IMR-90 (cell line): Measurements from ENCODE around the gene BCAS4.

Experiments used
- CEBPB ChIP-seq: IDR thresholded peaks from 2 replicates; pipeline ENCODE4 v1.6.1; 2012; ENCODE audit warnings: low read depth, low read length, improper control_type of control experiment
- CTCF ChIP-seq: conservative IDR thresholded peaks from 2 replicates; pipeline ENCODE4 v1.5.1; 2012; ENCODE audit warnings: mild to moderate bottlenecking, low read depth, low read length, improper control_type of control experiment
- ELK1 ChIP-seq: fragments of 150-350 bp; IDR thresholded peaks from 2 replicates; pipeline ENCODE4 v1.6.1; 2016; ENCODE audit warnings: low read depth, mild to moderate bottlenecking, low read length, moderate library complexity, borderline replicate concordance
- FOS ChIP-seq: fragments of 150-350 bp; IDR thresholded peaks from 2 replicates; pipeline ENCODE4 v1.6.1; 2016; ENCODE audit warnings: low read depth, low read length
- MAFK ChIP-seq: IDR thresholded peaks from 2 replicates; pipeline ENCODE4 v1.6.1; 2012; ENCODE audit warnings: low read depth, low read length, improper control_type of control experiment
- MAZ ChIP-seq: IDR thresholded peaks from 2 replicates; pipeline ENCODE4 v1.6.1; 2012; ENCODE audit warnings: low read depth, mild to moderate bottlenecking, low read length, improper control_type of control experiment, moderate library complexity, borderline replicate concordance
- MXI1 ChIP-seq: IDR thresholded peaks from 2 replicates; pipeline ENCODE4 v1.6.1; 2012; ENCODE audit warnings: low read depth, mild to moderate bottlenecking, low read length, moderate library complexity, borderline replicate concordance
- POLR2A ChIP-seq: IDR thresholded peaks from 2 replicates; pipeline ENCODE4 v1.6.1; 2012; ENCODE audit warnings: mild to moderate bottlenecking, low read depth, low read length
- RAD21 ChIP-seq: IDR thresholded peaks from 2 replicates; pipeline ENCODE4 v1.6.1; 2012; ENCODE audit warnings: low read length, improper control_type of control experiment
- RCOR1 ChIP-seq: IDR thresholded peaks from 2 replicates; pipeline ENCODE4 v1.6.1; 2012; ENCODE audit warnings: mild to moderate bottlenecking, low read length, improper control_type of control experiment; ENCODE audit not compliant: insufficient replicate concordance
- SMC3 ChIP-seq: fragments of 150-350 bp; IDR thresholded peaks from 2 replicates; pipeline ENCODE4 v1.6.1; 2016; ENCODE audit warnings: low read depth, mild to moderate bottlenecking, antibody characterized with exemption, low read length, moderate library complexity
- USF2 ChIP-seq: fragments of 150-350 bp; IDR thresholded peaks from 2 replicates; pipeline ENCODE4 v1.6.1; 2017; ENCODE audit warnings: mild to moderate bottlenecking, antibody characterized with exemption, low read length, low read depth

GRCh38 chr20:50783903-50784302 is 11.0 kb upstream of the BCAS4 start:
- no peak for TF ChIP-seq CTCF
- TF ChIP-seq USF2, result no peak
- no peak for TF ChIP-seq SMC3
- TF ChIP-seq FOS, result no peak
- TF ChIP-seq MAZ, result no peak
- no peak for TF ChIP-seq MAFK
- no peak for TF ChIP-seq ELK1
- no peak for TF ChIP-seq RAD21
- no peak for TF ChIP-seq RCOR1
- no peak for TF ChIP-seq POLR2A
- no peak for TF ChIP-seq MXI1
- no peak for TF ChIP-seq CEBPB
